Measurements from ENCODE around the gene PRDX1.
"Not testable (repeated sequence)": the region's sequence is repeated elsewhere in the genome, so short reads cannot be mapped to it uniquely, and the experiment has no call there.

PRDX1 gene

DNA sequence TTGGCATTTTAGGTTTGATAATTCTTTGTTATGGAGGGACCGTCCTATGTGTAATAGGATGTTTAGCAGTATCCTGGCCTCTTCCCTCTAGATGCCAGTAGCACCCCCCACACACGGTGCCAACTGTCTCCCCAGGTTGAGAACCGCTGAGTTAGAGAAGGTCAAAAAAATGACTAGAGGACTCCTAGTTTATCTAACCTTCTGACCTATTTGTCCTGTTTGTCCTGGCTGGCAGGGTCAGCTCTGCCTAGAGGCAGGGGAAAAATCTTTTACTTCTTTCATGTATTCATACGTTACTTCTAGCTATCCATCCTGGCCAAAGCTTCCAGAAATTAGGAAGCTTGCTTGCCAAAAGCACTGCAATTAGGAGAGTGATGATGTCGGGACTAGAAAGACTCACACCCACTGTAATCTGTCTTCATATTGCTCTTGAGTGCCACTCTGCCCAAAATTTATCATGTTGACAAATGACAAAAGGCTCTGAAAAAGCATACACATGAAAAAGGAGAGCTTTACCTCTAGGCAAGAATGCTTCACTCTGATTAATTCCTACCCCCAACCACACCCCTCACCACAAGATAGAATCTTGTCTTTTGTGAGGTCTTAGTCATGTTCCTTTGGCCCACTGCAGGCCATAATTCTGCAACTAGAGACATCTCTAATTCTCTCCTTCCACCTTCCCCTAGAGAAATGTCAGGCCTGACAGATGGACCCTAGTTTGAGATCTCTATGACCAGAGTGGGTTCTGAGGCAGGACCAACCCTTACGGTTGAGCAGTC is 14.5 kb upstream of the PRDX1 start:
- no peak for DNase-seq

DNA sequence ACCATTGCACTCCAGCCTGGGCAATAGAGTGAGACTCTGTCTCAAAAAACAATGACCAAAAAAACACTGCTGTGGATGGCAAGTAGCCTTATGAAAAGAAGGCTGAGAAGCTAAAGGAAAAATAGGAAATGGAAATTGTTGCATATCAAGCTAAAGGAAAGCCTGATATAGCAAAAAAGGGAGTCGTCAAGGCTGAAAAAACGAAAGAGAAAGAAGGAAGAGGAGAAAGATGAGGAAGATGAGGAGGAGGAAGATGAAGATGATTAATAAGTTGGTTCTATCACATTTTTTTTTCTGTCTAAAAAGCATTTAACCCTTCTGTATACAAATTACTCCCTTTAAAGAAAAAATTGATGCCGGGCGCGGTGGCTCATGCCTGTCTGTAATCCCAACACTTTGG is 10.2 kb upstream of the PRDX1 start:
- DNase-seq = no peak

DNA sequence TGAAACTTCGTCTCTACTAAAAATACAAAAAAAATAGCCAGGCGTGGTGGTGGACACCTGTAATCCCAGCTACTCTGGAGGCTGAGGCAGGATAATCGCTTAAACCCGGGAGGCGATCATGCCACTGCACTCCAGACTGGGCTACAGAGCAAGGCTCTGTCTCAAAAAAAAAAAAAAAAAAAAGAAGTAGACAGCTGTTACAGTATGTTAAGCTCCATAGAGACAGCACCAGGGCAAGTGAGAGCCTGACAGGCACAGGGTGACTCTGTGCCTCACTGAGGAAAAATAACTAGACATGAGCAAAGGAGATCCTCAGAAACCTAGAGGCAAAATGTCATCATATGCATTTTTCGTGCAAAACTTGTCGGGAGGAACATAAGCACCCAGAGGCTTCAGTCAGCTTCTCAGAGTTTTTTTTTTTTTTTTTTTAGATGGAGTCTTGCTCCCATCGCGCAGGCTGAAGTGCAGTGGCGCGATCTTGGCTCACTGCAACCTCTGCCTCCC is 9.0 kb upstream of the PRDX1 start:
- no peak for DNase-seq

DNA sequence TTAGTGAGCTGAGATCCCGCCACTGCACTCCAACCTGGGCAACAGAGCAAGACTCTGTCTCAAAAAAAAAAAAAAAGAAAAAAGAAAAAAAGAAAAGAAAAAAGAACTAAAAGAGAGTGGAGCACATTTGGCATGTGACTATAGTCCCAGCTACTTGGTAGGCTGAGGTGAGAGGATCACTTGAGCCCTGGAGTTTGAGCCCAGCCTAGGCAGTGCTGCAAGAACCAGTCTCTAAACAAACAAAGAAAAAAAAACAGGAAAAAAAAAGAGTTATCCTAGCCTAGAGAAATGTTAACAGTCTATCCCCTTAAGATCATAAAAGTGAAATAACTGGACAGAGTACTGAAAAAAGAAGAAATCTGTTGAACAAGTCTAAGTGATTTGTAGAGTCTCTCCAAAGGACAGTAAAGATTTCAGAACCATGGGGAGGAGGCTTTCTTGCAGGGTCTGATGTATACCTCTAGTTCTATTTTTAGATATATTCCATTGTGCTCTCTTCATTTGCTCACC is 4.5 kb upstream of the PRDX1 start:
- DNase-seq = no peak

DNA sequence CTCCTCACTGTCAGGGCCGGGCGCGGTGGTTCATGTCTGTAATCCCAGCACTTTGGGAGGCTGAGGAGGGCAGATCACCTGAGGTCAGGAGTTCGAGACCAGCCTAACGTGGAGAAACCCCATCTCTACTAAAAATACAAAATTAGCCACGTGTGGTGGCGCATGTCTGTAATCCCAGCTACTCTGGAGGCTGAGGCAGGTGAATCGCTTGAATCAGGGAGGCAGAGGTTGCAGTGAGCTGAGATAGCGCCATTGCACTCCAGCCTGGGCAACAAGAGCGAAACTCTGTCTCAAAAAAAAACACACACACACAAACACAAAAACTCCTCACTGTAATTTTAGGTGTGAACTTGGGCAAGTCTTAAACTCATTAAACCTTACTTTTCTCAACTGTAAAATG is 2.3 kb upstream of the PRDX1 start:
- not testable (repeated sequence) for DNase-seq

DNA sequence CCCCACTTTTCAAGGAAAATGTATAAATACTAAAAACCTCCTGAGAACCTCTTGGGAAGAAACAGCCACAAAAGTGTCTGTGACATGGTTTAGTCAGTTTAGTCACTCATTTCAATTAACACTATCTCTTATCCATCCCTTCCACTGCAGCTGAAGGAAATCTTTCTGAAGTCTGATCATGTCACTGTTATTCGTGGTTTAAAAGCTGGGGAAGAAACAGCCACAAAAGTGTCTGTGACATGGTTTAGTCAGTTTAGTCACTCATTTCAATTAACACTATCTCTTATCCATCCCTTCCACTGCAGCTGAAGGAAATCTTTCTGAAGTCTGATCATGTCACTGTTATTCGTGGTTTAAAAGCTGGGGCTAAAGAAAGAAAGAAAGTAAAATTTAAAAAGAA is 1.8 kb upstream of the PRDX1 start:
- DNase-seq = not testable (repeated sequence)

DNA sequence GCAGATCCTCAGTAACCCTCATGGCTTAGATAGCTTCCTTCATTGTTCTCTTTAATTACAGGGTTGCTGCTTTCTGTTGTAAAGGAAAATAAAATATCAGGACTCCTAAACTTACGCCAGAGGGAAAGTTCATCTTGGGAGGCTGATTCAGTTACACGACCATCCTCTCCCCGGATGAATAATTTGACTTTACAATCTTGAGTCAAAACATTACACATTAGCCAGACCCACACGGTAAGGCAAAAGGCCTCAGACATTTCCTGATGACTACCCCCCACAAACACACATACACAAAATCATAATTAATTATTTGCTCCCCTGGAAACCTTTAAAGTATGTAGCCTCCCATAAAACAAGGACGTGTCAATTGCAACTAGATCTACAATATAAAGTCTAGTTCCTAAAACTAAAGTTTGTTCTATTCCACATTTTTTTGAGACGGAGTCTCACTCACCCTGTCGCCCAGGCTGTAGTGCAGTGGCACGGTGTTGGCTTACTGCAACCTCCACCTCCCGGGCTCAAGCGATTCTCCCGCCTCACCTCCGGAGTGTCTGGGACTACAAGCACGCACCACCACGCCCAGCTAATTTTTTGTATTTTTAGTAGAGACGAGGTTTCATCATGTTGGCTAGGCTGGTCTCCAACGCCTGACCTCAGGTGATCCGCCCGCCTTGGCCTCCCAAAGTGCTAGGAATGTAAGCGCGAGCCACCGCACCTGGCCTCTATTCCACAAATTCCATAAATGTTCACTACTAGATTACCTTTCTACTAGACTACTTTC is 830 bp upstream of the PRDX1 start:
- DNase-seq = peak; percentile 15

DNA sequence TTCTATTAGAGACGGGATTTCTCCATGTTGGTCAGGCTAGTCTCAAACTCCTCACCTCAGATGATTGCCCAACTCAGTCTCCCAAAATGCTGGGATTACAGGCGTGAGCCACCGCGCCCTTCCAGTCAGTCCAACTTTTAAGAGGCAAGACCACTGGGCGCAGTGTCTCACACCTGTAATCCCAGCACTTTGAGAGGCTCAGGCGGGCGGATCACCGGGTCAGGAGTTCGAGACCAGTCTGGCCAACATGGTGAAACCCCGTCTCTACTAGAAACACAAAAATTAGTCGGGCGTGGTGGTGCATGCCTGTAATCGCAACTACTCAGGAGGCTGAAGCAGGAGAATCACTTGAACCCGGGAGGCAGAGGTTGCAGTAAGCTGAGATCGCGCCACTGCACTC is 1.9 kb downstream of the PRDX1 start:
- not testable (repeated sequence) for DNase-seq

DNA sequence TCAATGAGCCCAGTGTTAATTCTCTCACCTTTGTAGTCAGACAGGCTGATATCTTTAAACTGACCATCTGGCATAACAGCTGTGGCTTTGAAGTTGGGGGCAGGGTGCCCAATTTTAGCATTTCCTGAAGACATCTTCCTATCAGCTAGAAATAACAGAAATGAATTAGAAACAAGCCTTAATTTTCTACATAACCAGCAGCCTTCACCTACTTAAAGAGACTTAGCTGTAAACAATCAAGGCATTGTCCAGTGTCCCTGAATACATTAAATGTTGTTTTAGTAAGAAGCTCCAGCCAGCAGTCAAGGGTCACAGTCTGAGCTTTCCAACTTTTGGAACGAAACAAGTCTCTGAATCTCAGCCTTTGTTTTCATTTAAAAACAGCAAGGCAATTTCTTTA is 2.8 kb downstream of the PRDX1 start:
- DNase-seq = no peak

DNA sequence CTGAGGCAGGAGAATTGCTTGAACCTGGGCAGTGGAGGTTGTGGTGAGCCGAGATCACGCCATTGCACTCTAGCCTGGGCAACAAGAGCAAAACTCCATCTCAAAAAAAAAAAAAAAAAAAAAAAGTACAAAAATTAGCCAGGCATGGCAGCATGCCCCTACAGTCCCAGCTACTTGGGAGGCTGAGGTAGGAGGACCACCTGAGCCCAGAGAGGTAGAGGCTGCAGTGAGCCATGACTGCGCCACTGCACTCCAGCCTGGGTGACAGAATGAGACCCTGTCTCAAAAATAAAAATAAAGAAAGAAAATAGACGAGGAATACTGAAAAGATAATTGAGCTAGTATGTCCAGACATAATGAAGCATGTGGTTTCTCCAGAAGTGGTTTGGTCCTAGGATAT is 3.3 kb downstream of the PRDX1 start:
- DNase-seq = not testable (repeated sequence)

DNA sequence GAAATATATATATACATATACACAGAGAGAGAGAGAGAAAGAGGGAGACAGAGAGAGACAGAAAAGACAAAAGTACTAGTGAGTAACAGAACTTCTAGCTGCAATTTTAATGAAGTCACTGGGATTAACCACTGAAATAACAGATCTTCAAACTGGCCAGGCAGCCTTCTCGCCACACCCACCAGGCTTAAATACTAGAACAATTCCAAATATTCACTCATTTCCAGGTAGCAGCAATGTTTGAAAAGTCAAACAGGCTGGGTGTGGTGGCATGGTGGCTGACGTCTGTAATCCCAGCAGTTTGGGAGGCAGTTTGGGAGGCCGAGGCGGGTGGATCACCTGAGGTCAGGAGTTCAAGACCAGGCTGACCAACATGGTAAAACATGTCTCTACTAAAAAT is 5.2 kb downstream of the PRDX1 start:
- DNase-seq = no peak

DNA sequence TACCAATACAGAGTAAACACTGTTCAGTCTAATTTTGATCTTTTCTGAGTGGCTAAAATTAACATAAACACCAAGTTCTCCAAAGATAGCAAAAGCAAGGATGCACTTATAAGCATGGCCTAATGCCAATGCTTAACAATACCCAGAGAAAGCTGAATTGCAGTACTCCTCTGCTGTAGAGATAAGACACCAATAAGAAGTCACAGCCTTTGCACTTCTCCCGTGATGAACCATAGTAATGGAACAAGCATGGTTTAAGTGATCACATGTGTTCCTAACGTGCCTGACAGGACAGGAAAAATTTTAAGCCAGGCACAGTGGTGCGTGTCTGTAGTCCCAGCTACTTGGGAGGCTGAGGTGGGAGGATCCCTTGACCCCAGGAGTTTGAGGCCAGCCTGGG is 5.6 kb downstream of the PRDX1 start:
- no peak for DNase-seq

DNA sequence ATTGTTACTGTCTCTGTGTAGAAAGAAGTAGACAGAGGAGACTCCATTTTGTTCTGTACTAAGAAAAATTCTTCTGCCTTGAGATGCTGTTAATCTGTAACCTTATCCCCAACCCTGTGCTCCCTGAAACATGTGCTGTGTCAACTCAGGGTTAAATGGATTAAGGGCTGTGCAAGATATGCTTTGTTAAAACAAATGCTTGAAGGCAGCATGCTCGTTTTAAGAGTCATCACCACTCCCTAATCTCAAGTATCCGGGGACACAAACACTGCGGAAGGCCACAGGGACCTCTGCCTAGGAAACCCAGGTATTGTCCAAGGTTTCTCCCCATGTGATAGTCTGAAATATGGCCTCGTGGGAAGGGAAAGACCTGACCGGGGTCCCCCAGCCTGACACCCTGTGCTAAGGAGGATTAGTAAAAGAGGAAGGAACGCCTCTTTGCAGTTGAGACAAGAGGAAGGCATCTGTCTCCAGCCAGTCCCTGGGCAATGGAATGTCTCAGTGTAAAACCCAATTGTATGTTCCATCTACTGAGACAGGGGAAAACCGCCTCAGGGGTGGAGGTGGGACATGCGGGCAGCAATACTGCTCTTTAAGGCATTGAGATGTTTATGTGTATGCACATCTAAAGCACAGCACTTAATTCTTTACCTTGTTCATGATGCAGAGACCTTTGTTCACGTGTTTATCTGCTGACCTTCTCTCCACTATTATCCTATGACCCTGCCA is 8.0 kb downstream of the PRDX1 start:
- not testable (repeated sequence) for DNase-seq

DNA sequence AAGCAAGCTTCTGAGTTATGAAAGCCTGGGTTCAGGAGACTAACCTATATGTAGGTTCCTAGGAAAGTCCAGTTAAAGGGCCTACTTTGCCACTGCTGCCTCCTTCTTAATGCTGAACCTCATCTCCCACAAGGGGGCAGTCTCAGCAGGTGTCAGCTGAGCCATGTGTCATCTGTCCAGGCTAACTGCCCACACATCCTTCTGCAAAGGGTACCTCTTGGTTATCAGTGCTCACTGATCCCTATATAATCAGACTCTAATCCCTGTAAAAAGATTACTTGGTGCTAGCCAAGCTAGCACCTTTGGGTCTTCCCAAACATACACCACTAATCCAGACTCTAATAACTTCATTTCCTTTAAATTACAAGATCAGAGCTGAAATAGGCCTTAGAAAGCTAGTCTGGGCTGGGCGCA is 9.0 kb downstream of the PRDX1 start:
- peak; percentile 16 for DNase-seq

DNA sequence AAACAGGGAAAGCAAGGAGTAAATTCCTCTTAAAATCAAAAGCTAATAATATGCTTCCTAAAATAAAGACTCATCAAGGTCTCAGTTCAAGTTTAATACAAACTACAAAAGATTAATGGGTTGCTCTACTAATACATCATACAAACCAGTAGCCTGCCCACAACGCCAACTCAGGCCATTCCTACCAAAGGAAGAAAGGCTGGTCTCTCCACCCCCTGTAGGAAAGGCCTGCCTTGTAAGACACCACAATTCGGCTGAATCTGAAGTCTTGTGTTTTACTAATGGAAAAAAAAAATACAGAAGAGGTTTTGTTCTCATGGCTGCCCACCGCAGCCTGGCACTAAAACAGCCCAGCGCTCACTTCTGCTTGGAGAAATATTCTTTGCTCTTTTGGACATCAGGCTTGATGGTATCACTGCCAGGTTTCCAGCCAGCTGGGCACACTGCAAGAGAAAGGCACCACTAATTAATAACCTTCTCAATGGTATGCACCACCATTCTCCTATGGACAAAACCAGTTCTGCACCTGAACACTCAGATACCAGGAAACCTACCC is 10.6 kb downstream of the PRDX1 start:
- no peak for DNase-seq

DNA sequence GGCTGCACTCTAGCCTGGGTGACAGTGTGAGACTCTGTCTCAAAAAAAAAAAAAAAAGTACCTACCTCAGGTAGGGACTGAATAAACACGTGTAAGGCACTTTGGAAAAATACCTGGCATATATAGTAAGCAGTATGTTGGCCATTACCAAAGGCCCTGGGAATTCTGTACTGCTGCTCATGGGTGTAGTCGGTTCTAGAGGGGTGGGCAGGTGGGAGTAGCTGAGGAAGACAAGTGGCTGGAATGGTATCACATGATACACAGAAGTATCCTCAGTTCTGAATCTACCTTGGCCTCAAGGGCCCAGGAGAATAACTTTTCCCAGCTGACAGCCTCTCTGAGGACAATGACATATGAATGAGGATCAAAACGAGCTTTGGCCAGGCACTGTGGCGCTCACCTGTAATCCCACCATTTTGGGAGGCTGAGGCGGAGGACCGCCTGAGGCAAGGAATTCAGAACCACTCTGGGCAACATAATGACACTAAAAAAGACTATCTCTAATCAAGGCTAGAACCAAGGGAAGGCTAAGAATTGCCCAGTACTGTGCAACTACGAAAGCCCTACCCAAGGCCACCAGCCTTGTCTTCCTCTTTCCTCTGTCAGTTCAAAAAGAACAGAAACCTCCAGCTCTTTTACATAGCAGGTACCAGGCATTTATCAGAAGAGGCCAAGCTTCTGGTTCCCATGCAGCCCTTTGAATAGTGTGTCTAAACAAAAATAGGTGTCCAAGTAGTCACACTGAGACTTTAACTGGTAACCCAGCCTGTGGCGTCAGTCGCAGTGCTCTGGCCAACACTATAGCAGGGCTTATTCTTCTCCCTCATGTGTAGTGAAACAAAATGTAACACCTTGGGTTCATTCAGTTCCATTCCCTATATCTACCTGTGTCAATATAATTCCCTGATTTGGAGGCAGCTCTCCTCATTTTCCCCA is 11.4 kb downstream of the PRDX1 start:
- no peak for DNase-seq

DNA sequence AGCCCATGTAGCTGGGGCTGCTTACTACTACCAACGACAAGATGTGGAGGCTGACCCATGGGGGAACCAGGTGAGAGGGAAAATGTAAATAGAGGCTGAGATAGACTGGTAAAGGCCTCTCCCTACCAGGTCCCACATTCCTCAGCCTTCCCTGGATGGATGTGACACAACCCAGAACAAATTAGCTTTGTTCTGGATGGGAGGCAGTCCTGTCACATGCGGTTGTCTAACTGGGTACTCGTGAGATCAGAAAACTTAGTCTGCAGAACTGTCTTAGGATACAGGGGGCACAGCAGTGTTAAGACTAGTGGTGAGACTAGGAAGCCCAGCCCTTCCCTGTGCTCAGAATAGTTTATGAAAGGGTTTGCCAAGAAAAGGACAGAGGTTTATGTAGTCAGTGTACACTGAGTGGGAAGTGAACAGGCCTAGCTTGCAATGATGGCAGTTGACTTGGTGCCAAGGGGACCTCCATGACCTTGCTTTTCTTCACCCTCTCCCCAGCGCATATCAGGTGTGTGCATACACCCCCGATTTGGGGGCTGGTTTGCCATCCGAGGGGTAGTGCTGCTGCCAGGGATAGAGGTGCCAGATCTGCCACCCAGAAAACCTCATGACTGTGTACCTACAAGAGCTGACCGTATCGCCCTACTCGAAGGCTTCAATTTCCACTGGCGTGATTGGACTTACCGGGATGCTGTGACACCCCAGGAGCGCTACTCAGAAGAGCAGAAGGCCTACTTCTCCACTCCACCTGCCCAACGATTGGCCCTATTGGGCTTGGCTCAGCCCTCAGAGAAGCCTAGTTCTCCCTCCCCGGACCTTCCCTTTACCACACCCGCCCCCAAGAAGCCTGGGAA is 13.2 kb downstream of the PRDX1 start:
- DNase-seq = no peak

DNA sequence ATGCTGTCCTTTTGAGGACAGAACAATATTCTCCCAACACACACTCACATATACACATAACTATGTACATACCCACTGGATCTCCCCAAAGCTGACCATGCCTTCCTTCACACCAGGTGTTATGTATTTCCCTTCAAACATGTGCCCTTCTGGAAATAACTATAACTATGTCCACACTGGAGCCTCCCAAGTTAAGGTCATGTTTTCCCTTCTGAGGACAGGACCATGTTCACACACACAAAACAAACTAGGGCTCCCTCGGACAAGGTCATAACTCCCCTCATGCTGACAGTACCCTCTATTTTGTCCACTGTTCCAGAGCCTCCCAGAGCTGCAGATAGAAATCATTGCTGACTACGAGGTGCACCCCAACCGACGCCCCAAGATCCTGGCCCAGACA is 13.8 kb downstream of the PRDX1 start:
- no peak for DNase-seq

DNA sequence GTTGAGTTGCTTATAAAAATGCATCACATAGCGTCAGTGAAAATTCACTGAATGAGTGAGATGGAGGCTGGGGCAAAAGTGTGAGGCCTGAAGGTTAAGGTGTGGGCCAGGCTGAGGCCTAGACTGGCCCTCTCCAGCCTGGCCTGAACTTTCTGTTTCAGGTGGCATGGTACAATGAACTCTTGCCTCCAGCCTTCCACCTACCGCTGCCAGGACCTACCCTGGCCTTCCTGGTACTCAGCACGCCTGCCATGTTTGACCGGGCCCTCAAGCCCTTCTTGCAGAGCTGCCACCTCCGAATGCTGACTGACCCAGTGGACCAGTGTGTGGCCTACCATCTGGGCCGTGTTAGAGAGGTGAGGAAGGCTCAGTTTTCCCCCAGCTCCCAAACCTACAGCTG is 14.5 kb downstream of the PRDX1 start:
- no peak for DNase-seq

DNA sequence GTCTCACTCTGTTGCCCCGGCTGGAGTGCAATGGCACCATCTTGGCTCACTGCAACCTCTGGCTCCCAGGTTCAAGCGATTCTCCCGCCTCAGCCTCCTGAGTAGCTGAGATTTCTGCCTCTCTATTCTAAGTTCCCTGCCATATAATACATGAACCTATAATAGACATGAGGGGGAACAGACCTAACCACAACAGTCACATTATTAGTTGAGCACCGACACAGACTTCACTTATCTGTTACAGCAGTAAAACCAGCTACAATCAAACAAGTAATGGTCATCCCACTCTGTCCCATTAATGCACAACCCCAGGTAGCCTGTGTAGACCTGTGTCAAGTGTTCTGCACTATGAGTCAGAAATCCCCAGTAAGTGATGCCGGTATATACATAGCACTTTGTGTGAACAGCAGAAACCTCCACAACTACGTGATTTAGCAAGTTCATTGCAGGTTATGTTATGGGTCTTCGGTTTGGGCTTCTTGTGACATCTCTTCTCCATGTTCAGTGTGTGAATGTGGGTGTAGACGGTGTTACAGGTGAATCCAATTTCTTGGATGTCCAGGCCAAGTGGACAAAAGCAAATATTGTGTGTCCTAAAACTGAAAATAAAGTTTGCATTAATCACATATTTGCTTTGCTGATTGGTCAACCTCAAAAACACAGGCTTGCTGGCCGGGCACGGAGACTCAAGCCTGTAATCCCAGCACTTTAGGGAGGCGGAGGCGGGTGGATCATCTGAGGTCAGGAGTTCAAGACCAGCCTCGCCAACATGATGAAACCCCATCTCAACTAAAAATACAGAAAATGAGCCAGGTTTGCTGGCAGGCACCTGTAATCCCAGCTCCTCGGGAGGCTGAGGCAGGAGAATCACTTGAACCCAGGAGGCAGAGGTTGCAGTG is 18.0 kb downstream of the PRDX1 start:
- no peak for DNase-seq
